Neural cell (in vitro differentiated cells): ENCODE data around the gene COG8. TPM values are rescaled to one million over a fixed set of nuclear protein-coding genes. Genes with fewer than 3 reads are reported as not detected.
"Not testable (repeated sequence)": the region's sequence is repeated elsewhere in the genome, so short reads cannot be mapped to it uniquely, and the experiment has no call there.

ENCODE experiments used
- H2AFZ ChIP-seq: fragments of 200-600, 300-800 bp; sonication (generic), shearing (Covaris generic); 2 replicates; pipeline ENCODE4 v1.6.0; 2014; ENCODE audit warnings: low read depth, mild to moderate bottlenecking, antibody characterized with exemption, low read length, moderate library complexity
- H3F3A ChIP-seq: fragments of 200-600 bp; shearing (Covaris generic); 2 replicates; pipeline ENCODE4 v1.6.1; 2016; ENCODE audit warnings: mild to moderate bottlenecking, moderate library complexity, mixed read lengths, antibody characterized with exemption, low read length; ENCODE audit not compliant: insufficient read depth, poor library complexity, severe bottlenecking
- H3K27ac ChIP-seq: fragments of 200-600, 300-800 bp; sonication (generic), shearing (Covaris generic); 2 replicates; pipeline ENCODE4 v1.5.1; 2014; ENCODE audit warnings: mild to moderate bottlenecking, low read length, moderate library complexity
- H3K27me3 ChIP-seq: fragments of 300-800, 200-600 bp; sonication (generic), shearing (Covaris generic); 2 replicates; pipeline ENCODE4 v1.6.0; 2014; ENCODE audit warnings: mild to moderate bottlenecking, low read depth, low read length, moderate library complexity; ENCODE audit not compliant: insufficient read depth
- H3K36me3 ChIP-seq: fragments of 300-800, 200-600 bp; sonication (generic), shearing (Covaris generic); 2 replicates; pipeline ENCODE4 v1.5.1; 2014; ENCODE audit warnings: mild to moderate bottlenecking, antibody characterized with exemption, low read length, moderate library complexity; ENCODE audit not compliant: insufficient read depth
- H3K4me2 ChIP-seq: fragments of 300-800, 200-600 bp; sonication (generic), shearing (Covaris generic); 2 replicates; pipeline ENCODE4 v1.6.0; 2014; ENCODE audit warnings: mild to moderate bottlenecking, low read length
- H3K4me3 ChIP-seq: fragments of 300-800, 200-600 bp; sonication (generic), shearing (Covaris generic); 2 replicates; pipeline ENCODE4 v1.5.1; 2014; ENCODE audit warnings: mild to moderate bottlenecking, low read length, moderate library complexity
- H3K79me2 ChIP-seq: fragments of 200-600 bp; shearing (Covaris generic); replicated peaks from 2 replicates; pipeline ENCODE4 v1.6.0; 2014; ENCODE audit warnings: mild to moderate bottlenecking, low read length, moderate library complexity; ENCODE audit not compliant: insufficient read depth
- H3K9ac ChIP-seq: fragments of 300-800, 200-600 bp; sonication (generic), shearing (Covaris generic); 2 replicates; pipeline ENCODE4 v1.6.1; 2016; ENCODE audit warnings: mild to moderate bottlenecking, low read length, mixed read lengths
- H3K9me2 ChIP-seq: fragments of 200-600 bp; shearing (Covaris generic); 2 replicates; pipeline ENCODE4 v1.6.1; 2016; ENCODE audit warnings: mild to moderate bottlenecking, low read length, mixed read lengths; ENCODE audit not compliant: insufficient read depth
- H3K9me3 ChIP-seq: fragments of 200-600, 300-800 bp; sonication (generic), shearing (Covaris generic); 2 replicates; pipeline ENCODE4 v1.6.1; 2016; ENCODE audit warnings: mild to moderate bottlenecking, mixed run types, low read length, moderate library complexity, mixed read lengths
- H4K20me1 ChIP-seq: fragments of 200-600 bp; shearing (Covaris generic); 2 replicates; pipeline ENCODE4 v1.6.1; 2016; ENCODE audit warnings: mild to moderate bottlenecking, mixed run types; ENCODE audit not compliant: insufficient read depth
- EP300 ChIP-seq: fragments of 450-650 bp; conservative IDR thresholded peaks from 2 replicates; pipeline ENCODE4 v1.6.1; 2014; ENCODE audit warnings: antibody characterized with exemption, mild to moderate bottlenecking, moderate library complexity; ENCODE audit not compliant: poor library complexity, severe bottlenecking
- EZH2 ChIP-seq: fragments of 200-600, 300-800 bp; shearing (Covaris generic), sonication (generic); IDR thresholded peaks from 2 replicates; pipeline ENCODE4 v1.6.1; 2014; ENCODE audit warnings: antibody characterized with exemption, low read length, borderline replicate concordance, mild to moderate bottlenecking; ENCODE audit not compliant: insufficient read depth, poor library complexity, severe bottlenecking
- MXI1 ChIP-seq: fragments of 450-650 bp; conservative IDR thresholded peaks from 2 replicates; pipeline ENCODE4 v1.6.1; 2014; ENCODE audit warnings: antibody characterized with exemption, mild to moderate bottlenecking; ENCODE audit not compliant: poor library complexity, severe bottlenecking
- POLR2AphosphoS5 ChIP-seq: IDR thresholded peaks from 2 replicates; pipeline ENCODE4 v1.6.1; 2012
- RAD21 ChIP-seq: fragments of 450-650 bp; conservative IDR thresholded peaks from 2 replicates; pipeline ENCODE4 v1.6.1; 2014; ENCODE audit warnings: antibody characterized with exemption, mild to moderate bottlenecking, moderate library complexity
- SMC3 ChIP-seq: fragments of 450-650 bp; conservative IDR thresholded peaks from 2 replicates; pipeline ENCODE4 v1.6.1; 2014; ENCODE audit warnings: antibody characterized with exemption, mild to moderate bottlenecking, moderate library complexity; ENCODE audit not compliant: poor library complexity
- TAF1 ChIP-seq: IDR thresholded peaks from 2 replicates; pipeline ENCODE4 v1.6.1; 2012; ENCODE audit warnings: low read depth
- polyA plus RNA-seq: library from polyadenylated mRNA; depleted of rRNA; stranded (reverse); fragments of >200 nt; gene quantifications from 2 replicates; pipeline ENCODE4 v1.2.3, GENCODE V29; 2014
- TF ChIP-seq, protein P1 (sequence below): fragments of 450-650 bp; IDR thresholded peaks from 2 replicates; pipeline ENCODE4 v1.5.1; 2014; ENCODE audit warnings: antibody characterized with exemption, mild to moderate bottlenecking, moderate library complexity; ENCODE audit not compliant: poor library complexity, severe bottlenecking
- TF ChIP-seq, protein P2 (sequence below): IDR thresholded peaks from 2 replicates; pipeline ENCODE4 v1.6.1; 2012; ENCODE audit warnings: borderline replicate concordance

The COG8 gene
- polyA plus RNA-seq, 1 donor from 2014 or later = 27.8 TPM

DNA sequence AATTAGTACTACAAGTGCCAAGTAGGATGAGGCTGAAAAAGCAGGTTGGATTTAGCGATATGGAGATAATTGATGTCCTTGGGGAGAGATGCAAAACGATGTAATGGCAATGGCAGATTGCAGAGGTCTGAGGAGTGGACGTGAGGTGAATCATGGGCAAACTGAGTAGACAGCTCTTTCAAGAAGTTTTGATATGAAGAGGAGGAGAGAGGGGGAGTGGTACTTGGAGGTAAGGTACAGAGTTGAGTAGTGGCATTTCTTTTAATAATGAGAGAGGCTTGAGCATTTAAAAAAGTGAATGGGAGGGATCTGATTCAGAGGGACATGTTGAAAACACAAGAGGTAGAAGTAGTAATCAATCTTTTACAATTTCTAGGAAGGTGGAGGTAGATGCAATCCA, 46.0 kb downstream of the COG8 start:
- no peaks in the 10 kb centered on the region for H3K27me3 ChIP-seq
- H4K20me1 ChIP-seq = no peaks in the 10 kb centered on the region
- no peak overlapping the region for H3K9ac ChIP-seq
- no peaks in the 10 kb centered on the region for H3F3A ChIP-seq
- H3K4me3 ChIP-seq = no peak overlapping the region
- no peaks in the 10 kb centered on the region for H3K9me3 ChIP-seq
- no peaks in the 10 kb centered on the region for H3K9me2 ChIP-seq
- no peak for TF ChIP-seq SMC3
- no peak for TF ChIP-seq POLR2AphosphoS5
- TF ChIP-seq EP300 = no peak
- TF ChIP-seq EZH2 = no peak
- no peak for TF ChIP-seq TAF1
- TF ChIP-seq, protein P1, sequence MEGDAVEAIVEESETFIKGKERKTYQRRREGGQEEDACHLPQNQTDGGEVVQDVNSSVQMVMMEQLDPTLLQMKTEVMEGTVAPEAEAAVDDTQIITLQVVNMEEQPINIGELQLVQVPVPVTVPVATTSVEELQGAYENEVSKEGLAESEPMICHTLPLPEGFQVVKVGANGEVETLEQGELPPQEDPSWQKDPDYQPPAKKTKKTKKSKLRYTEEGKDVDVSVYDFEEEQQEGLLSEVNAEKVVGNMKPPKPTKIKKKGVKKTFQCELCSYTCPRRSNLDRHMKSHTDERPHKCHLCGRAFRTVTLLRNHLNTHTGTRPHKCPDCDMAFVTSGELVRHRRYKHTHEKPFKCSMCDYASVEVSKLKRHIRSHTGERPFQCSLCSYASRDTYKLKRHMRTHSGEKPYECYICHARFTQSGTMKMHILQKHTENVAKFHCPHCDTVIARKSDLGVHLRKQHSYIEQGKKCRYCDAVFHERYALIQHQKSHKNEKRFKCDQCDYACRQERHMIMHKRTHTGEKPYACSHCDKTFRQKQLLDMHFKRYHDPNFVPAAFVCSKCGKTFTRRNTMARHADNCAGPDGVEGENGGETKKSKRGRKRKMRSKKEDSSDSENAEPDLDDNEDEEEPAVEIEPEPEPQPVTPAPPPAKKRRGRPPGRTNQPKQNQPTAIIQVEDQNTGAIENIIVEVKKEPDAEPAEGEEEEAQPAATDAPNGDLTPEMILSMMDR = no peak
- TF ChIP-seq MXI1 = no peak
- TF ChIP-seq, protein P2, sequence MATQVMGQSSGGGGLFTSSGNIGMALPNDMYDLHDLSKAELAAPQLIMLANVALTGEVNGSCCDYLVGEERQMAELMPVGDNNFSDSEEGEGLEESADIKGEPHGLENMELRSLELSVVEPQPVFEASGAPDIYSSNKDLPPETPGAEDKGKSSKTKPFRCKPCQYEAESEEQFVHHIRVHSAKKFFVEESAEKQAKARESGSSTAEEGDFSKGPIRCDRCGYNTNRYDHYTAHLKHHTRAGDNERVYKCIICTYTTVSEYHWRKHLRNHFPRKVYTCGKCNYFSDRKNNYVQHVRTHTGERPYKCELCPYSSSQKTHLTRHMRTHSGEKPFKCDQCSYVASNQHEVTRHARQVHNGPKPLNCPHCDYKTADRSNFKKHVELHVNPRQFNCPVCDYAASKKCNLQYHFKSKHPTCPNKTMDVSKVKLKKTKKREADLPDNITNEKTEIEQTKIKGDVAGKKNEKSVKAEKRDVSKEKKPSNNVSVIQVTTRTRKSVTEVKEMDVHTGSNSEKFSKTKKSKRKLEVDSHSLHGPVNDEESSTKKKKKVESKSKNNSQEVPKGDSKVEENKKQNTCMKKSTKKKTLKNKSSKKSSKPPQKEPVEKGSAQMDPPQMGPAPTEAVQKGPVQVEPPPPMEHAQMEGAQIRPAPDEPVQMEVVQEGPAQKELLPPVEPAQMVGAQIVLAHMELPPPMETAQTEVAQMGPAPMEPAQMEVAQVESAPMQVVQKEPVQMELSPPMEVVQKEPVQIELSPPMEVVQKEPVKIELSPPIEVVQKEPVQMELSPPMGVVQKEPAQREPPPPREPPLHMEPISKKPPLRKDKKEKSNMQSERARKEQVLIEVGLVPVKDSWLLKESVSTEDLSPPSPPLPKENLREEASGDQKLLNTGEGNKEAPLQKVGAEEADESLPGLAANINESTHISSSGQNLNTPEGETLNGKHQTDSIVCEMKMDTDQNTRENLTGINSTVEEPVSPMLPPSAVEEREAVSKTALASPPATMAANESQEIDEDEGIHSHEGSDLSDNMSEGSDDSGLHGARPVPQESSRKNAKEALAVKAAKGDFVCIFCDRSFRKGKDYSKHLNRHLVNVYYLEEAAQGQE = no peak
- TF ChIP-seq RAD21 = no peak
- H3K79me2 ChIP-seq = no peaks in the 10 kb centered on the region
- H3K36me3 ChIP-seq = no peaks in the 10 kb centered on the region
- no peak overlapping the region for H2AFZ ChIP-seq
- no peak overlapping the region for H3K4me2 ChIP-seq
- no peak overlapping the region for H3K27ac ChIP-seq

DNA sequence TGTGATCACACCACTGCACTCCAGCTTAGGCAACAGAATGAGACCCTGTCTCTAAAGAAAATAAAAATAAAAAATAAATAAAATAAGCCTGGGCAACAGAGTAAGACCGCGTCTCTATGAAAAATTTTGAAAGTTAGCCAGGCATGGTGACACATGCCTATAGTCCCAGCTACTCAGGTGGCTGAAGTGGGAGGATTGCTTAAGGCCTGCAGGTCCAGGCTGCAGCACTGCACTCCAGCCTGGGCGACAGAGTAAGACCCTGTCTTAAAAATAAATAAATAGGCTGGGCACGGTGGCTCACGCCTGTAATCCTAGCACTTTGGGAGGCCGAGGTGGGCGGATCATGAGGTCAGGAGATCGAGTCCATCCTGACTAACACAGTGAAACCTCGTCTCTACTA, 47.7 kb downstream of the COG8 start:
- not testable (repeated sequence) for H4K20me1 ChIP-seq

More for the DNA sequence above, 47.7 kb downstream of the COG8 start:
- not testable (repeated sequence) for H3K36me3 ChIP-seq, H3K4me2 ChIP-seq, H3K27ac ChIP-seq, H3K4me3 ChIP-seq, H3K9me3 ChIP-seq, H3K27me3 ChIP-seq, H3K9me2 ChIP-seq, H3K9ac ChIP-seq, H3F3A ChIP-seq, H3K79me2 ChIP-seq, H2AFZ ChIP-seq
